HepG2 (cell line): Measurements from ENCODE around the gene TRIM27. TPM values are rescaled to one million over a fixed set of nuclear protein-coding genes. Genes with fewer than 3 reads are reported as not detected.
A peak's percentile ranks its signal among the peaks of the same experiment; 100 is the strongest.

Experiments used
- ARID4A ChIP-seq: sonication (generic); formaldehyde crosslinking; IDR thresholded peaks from 2 replicates; pipeline ENCODE4 v1.5.0; 2020; ENCODE audit warnings: mild to moderate bottlenecking, missing genetic modification reagents, borderline replicate concordance
- CERS6 ChIP-seq: sonication (generic); formaldehyde crosslinking; IDR thresholded peaks from 2 replicates; pipeline ENCODE4 v1.5.0; 2020; ENCODE audit warnings: missing genetic modification reagents
- HNF1B ChIP-seq: sonication (generic); formaldehyde crosslinking; IDR thresholded peaks from 2 replicates; pipeline ENCODE4 v1.5.1; 2020; ENCODE audit warnings: mild to moderate bottlenecking, moderate library complexity, missing genetic modification reagents
- JUND ChIP-seq: sonication (generic); formaldehyde crosslinking; IDR thresholded peaks from 2 replicates; pipeline ENCODE4 v1.8.0; 2022; ENCODE audit warnings: mild to moderate bottlenecking, missing genetic modification reagents
- NFIC ChIP-seq: IDR thresholded peaks from 2 replicates; pipeline ENCODE4 v1.6.1; 2012; ENCODE audit warnings: mild to moderate bottlenecking, low read length, inconsistent platforms
- REPIN1 ChIP-seq: sonication (generic); formaldehyde crosslinking; IDR thresholded peaks from 2 replicates; pipeline ENCODE4 v1.8.0; 2022; ENCODE audit warnings: missing genetic modification reagents, low read depth, mild to moderate bottlenecking, borderline replicate concordance
- SOX5 ChIP-seq: IDR thresholded peaks from 2 replicates; pipeline ENCODE4 v1.6.1; 2016; ENCODE audit warnings: borderline replicate concordance
- TFE3 ChIP-seq: IDR thresholded peaks from 2 replicates; pipeline ENCODE4 v1.6.1; 2016
- THYN1 ChIP-seq: sonication (generic); formaldehyde crosslinking; IDR thresholded peaks from 2 replicates; pipeline ENCODE4 v1.8.1; 2023; ENCODE audit warnings: low read depth, mild to moderate bottlenecking, moderate library complexity, missing genetic modification reagents, borderline replicate concordance
- ZNF12 ChIP-seq: sonication (generic); formaldehyde crosslinking; IDR thresholded peaks from 2 replicates; pipeline ENCODE4 v1.5.0; 2020; ENCODE audit warnings: missing genetic modification reagents
- ZNF556 ChIP-seq: sonication (generic); formaldehyde crosslinking; IDR thresholded peaks from 2 replicates; pipeline ENCODE4 v1.4.0; 2020; ENCODE audit warnings: mild to moderate bottlenecking, missing genetic modification reagents, borderline replicate concordance
- ZNF589 ChIP-seq: sonication (generic); formaldehyde crosslinking; conservative IDR thresholded peaks from 2 replicates; pipeline ENCODE4 v1.8.0; 2022; ENCODE audit warnings: mild to moderate bottlenecking, moderate library complexity, missing genetic modification reagents
- ZNF609 ChIP-seq: sonication (generic); formaldehyde crosslinking; IDR thresholded peaks from 2 replicates; pipeline ENCODE4 v1.4.0; 2020; ENCODE audit warnings: mild to moderate bottlenecking, missing genetic modification reagents, borderline replicate concordance
- polyA plus RNA-seq, 8 experiments: library from polyadenylated mRNA; depleted of rRNA in 3 of 8; stranded (reverse) in 7 of 8; unstranded in 1 of 8; fragments of >200 nt; fragmentation: Illumina TruSeq in 4 of 8; extraction: Trizol in 4 of 8; gene quantifications; 2 replicates each; pipeline versions ENCODE4 v1.2.1 to v1.2.3, GENCODE V29; 2011 to 2016; ENCODE audit warnings: low read depth in 4 of 8, missing spikeins in 1 of 8, mixed read lengths in 1 of 8; ENCODE audit not compliant: insufficient read depth in 1 of 8
- total RNA-seq, 5 experiments: library from RNA; depleted of rRNA; stranded (reverse); fragments of >200 nt; fragmentation: Illumina TruSeq; extraction: Trizol; gene quantifications; 2 replicates each; pipeline ENCODE4 v1.2.3, GENCODE V29; 2016; ENCODE audit warnings: low read depth in 1 of 5

The TRIM27 gene
- total and polyA plus RNA-seq, 2 of the 13 experiments (the other 11 are each of a cell fraction or from before 2014, with no cell fraction given), result 88.6 to 112 TPM

DNA sequence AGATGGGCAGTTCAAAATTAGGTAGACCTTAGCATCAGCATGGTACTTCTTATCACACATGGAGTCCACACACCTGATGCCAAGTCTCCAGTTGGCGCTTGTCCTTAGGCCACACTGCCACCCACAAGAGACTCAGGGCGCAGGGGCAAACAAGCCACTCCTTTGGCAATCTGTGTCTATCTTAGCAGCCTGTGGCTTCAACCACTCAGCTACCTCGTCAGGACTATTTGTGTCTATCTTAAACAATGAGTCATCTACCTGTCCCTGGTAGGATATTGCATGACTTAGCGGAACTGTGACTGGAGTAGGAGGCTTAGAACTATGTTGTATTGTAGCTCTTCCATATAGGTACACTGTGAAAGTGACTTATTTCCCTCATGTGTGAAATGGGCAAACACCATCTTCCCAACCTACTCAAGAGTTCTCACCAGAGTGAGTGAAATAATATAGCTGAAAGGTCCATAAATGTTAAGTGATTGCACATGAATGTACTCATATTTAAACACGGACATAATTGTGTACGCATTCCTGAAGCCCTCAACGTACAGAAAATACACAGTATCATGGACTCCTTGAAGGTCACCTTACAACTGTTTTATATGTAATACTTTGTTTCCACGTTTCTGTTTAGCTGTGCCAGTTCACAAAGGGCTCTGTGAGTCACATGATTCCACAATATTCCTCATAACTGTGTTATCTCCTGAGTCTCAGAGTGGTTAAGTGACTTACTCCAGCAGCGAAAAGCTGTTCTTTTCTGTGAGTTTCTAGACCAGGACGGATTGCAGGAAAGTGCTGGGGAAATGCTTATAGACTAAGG, 1.6 kb downstream of the TRIM27 start (continued):
- TF ChIP-seq ARID4A (CRISPR knock-in tag) (0 out of 2 replicates have a peak, but pooled peaks have one; percentile 44), THYN1 (CRISPR knock-in tag) (peak; percentile 88; the same call in 1 of the 2 replicates), ZNF609 (peak; percentile 17; the same call in 1 of the 2 replicates), ZNF589 (no peak), TFE3 (0 out of 2 replicates have a peak, but pooled peaks have one; percentile 46), NFIC (peak; percentile 33; the same call in 1 of the 2 replicates), CERS6 (CRISPR knock-in tag) (no peak), SOX5 (CRISPR knock-in tag) (peak; percentile 40; the same call in 1 of the 2 replicates), ZNF12 (peak; percentile 77; the same call in 1 of the 2 replicates), ZNF556 (CRISPR knock-in tag) (peak; percentile 30; the same call in 1 of the 2 replicates), JUND (CRISPR knock-in tag) (peak; percentile 82; the same call in 1 of the 2 replicates), REPIN1 (0 out of 2 replicates have a peak, but pooled peaks have one; percentile 14), HNF1B (CRISPR knock-in tag) (0 out of 2 replicates have a peak, but pooled peaks have one; percentile 22)
